Neural cell (in vitro differentiated cells): ENCODE data around the gene AATK.

Experiments used
- CTCF ChIP-seq: fragments of 450-650 bp; IDR thresholded peaks from 2 replicates; pipeline ENCODE4 v1.5.1; 2014; ENCODE audit warnings: antibody characterized with exemption, mild to moderate bottlenecking, moderate library complexity; ENCODE audit not compliant: poor library complexity, severe bottlenecking
- EP300 ChIP-seq: fragments of 450-650 bp; conservative IDR thresholded peaks from 2 replicates; pipeline ENCODE4 v1.6.1; 2014; ENCODE audit warnings: antibody characterized with exemption, mild to moderate bottlenecking, moderate library complexity; ENCODE audit not compliant: poor library complexity, severe bottlenecking
- MXI1 ChIP-seq: fragments of 450-650 bp; conservative IDR thresholded peaks from 2 replicates; pipeline ENCODE4 v1.6.1; 2014; ENCODE audit warnings: antibody characterized with exemption, mild to moderate bottlenecking; ENCODE audit not compliant: poor library complexity, severe bottlenecking
- POLR2AphosphoS5 ChIP-seq: IDR thresholded peaks from 2 replicates; pipeline ENCODE4 v1.6.1; 2012
- RAD21 ChIP-seq: fragments of 450-650 bp; conservative IDR thresholded peaks from 2 replicates; pipeline ENCODE4 v1.6.1; 2014; ENCODE audit warnings: antibody characterized with exemption, mild to moderate bottlenecking, moderate library complexity
- SMC3 ChIP-seq: fragments of 450-650 bp; conservative IDR thresholded peaks from 2 replicates; pipeline ENCODE4 v1.6.1; 2014; ENCODE audit warnings: antibody characterized with exemption, mild to moderate bottlenecking, moderate library complexity; ENCODE audit not compliant: poor library complexity
- TAF1 ChIP-seq: IDR thresholded peaks from 2 replicates; pipeline ENCODE4 v1.6.1; 2012; ENCODE audit warnings: low read depth

GRCh38 chr17:81102352-81102751 is 63.7 kb downstream of the AATK start:
- TF ChIP-seq MXI1 (no peak), TAF1 (no peak), RAD21 (no peak), SMC3 (no peak), CTCF (no peak), EP300 (no peak), POLR2AphosphoS5 (no peak)
